HG03378 (cell line): ENCODE results near the gene MFSD8.
A peak's percentile ranks its signal among the peaks of the same experiment; 100 is the strongest.
"Not testable (repeated sequence)": the region's sequence is repeated elsewhere in the genome, so short reads cannot be mapped to it uniquely, and the experiment has no call there.

ENCODE experiments used
- ATAC-seq: cut with Tn5 transposase; IDR thresholded peaks from one replicate; pipeline ENCODE4 v1.9.1; 2021; ENCODE audit warnings: mild to moderate bottlenecking, moderate library complexity; ENCODE audit not compliant: unreplicated experiment

MFSD8 gene

GRCh38 chr4:127936974-127937373 is 28.0 kb downstream of the MFSD8 start:
- no peak for ATAC-seq

- ATAC-seq: not testable (repeated sequence)
These were observed 33.1 kb downstream of the MFSD8 start for GRCh38 chr4:127931836-127932235.

GRCh38 chr4:127930175-127930574 is 34.8 kb downstream of the MFSD8 start:
- no peak for ATAC-seq

- not testable (repeated sequence) for ATAC-seq
These were observed 39.3 kb downstream of the MFSD8 start for GRCh38 chr4:127925720-127926119.

GRCh38 chr4:127922226-127922625 is 42.7 kb downstream of the MFSD8 start:
- no peak for ATAC-seq

GRCh38 chr4:127920521-127920920 is 44.5 kb downstream of the MFSD8 start:
- ATAC-seq: no peak

GRCh38 chr4:127917151-127917550 is 47.8 kb downstream of the MFSD8 start:
- no peak for ATAC-seq

GRCh38 chr4:127916512-127916911 is 48.5 kb downstream of the MFSD8 start:
- ATAC-seq: no peak

GRCh38 chr4:127905029-127905428 is 59.9 kb downstream of the MFSD8 start:
- ATAC-seq: no peak

GRCh38 chr4:127899682-127900081 is 65.3 kb downstream of the MFSD8 start:
- not testable (repeated sequence) for ATAC-seq

GRCh38 chr4:127896528-127896927 is 68.4 kb downstream of the MFSD8 start:
- ATAC-seq: no peak

- ATAC-seq: no peak
These were observed 68.9 kb downstream of the MFSD8 start for GRCh38 chr4:127896069-127896468.

GRCh38 chr4:127889903-127890302 is 75.1 kb downstream of the MFSD8 start:
- no peak for ATAC-seq

- no peak for ATAC-seq
These were observed 76.4 kb downstream of the MFSD8 start for GRCh38 chr4:127888559-127888958.

- peak; percentile 41 for ATAC-seq
These were observed 83.5 kb downstream of the MFSD8 start for GRCh38 chr4:127881563-127881864.

GRCh38 chr4:127880763-127881562 is 84.0 kb downstream of the MFSD8 start, which contains the start of gene PLK4:
PLK4 (plus strand) TSS chr4:127880893; CDS start chr4:127881135, 242 bp downstream.
- ATAC-seq: peak; percentile 89

- no peak for ATAC-seq
These were observed 89.2 kb downstream of the MFSD8 start for GRCh38 chr4:127875791-127876190.

GRCh38 chr4:127870688-127871087 is 94.3 kb downstream of the MFSD8 start:
- no peak for ATAC-seq

- no peak for ATAC-seq
These were observed 94.7 kb downstream of the MFSD8 start for GRCh38 chr4:127870281-127870680.

- ATAC-seq: no peak
These were observed 96.8 kb downstream of the MFSD8 start for GRCh38 chr4:127868196-127868595.
